CD14-positive monocyte (primary cell): ENCODE data around the gene MRTFB. TPM values are rescaled to one million over a fixed set of nuclear protein-coding genes. Genes with fewer than 3 reads are reported as not detected.

Source experiments
- DNase-seq, 3 donors: peaks; one replicate each; pipeline ENCODE4 v3.0.0-alpha.2; 2011 to 2022
- H2AFZ ChIP-seq: 2 replicates; pipeline ENCODE4 v1.6.0; 2012; ENCODE audit warnings: mild to moderate bottlenecking, low read depth, low read length, inconsistent platforms; ENCODE audit not compliant: insufficient read depth, poor library complexity, severe bottlenecking
- H3K27ac ChIP-seq, 2 donors: 1 replicate in 1 of 2; 2 replicates in 1 of 2; pipeline ENCODE4 v1.5.1; 2012 to 2013; ENCODE audit warnings: low read length in 2 of 2, control low read depth in 1 of 2, inconsistent platforms in 1 of 2, low read depth in 1 of 2, mild to moderate bottlenecking in 1 of 2
- H3K27me3 ChIP-seq, 2 donors: one replicate each; pipeline versions ENCODE4 v1.6.0 to v1.6.1; 2011 to 2013; ENCODE audit warnings: low read length in 2 of 2; ENCODE audit not compliant: control insufficient read depth in 2 of 2, insufficient read depth in 2 of 2
- H3K36me3 ChIP-seq, 2 donors: replicated peaks in 1 of 2; 1 replicate in 1 of 2; 2 replicates in 1 of 2; pipeline versions ENCODE4 v1.5.1 to v1.6.1; 2012 to 2013; ENCODE audit warnings: low read length in 2 of 2, control low read depth in 1 of 2, inconsistent platforms in 1 of 2, mild to moderate bottlenecking in 1 of 2; ENCODE audit not compliant: insufficient read depth in 2 of 2, control insufficient read depth in 1 of 2
- H3K4me1 ChIP-seq, 2 donors: 1 replicate in 1 of 2; 2 replicates in 1 of 2; pipeline versions ENCODE4 v1.5.1 to v1.6.1; 2012 to 2013; ENCODE audit warnings: low read length in 2 of 2, control low read depth in 1 of 2, inconsistent platforms in 1 of 2, mild to moderate bottlenecking in 1 of 2, moderate library complexity in 1 of 2; ENCODE audit not compliant: insufficient read depth in 2 of 2, control insufficient read depth in 1 of 2
- H3K4me2 ChIP-seq: replicated peaks from 2 replicates; pipeline ENCODE3; 2012; ENCODE audit warnings: low read length, moderate library complexity, mild to moderate bottlenecking; ENCODE audit not compliant: poor library complexity, severe bottlenecking; ENCODE audit errors: extremely low read depth
- H3K4me3 ChIP-seq, 3 experiments: fragments of 200-600 bp in 1 of 3; sonication (generic) in 1 of 3; replicated peaks in 1 of 3; 1 replicate in 2 of 3; 2 replicates in 1 of 3; pipeline ENCODE4 v1.5.1; 2011 to 2013; ENCODE audit warnings: low read length in 3 of 3, mild to moderate bottlenecking in 3 of 3, control low read depth in 2 of 3, low read depth in 2 of 3, inconsistent platforms in 1 of 3, moderate library complexity in 1 of 3
- H3K79me2 ChIP-seq: 2 replicates; pipeline ENCODE4 v1.6.0; 2012; ENCODE audit warnings: mild to moderate bottlenecking, control low read depth, inconsistent platforms, low read length, moderate library complexity; ENCODE audit not compliant: insufficient read depth
- H3K9ac ChIP-seq: 2 replicates; pipeline ENCODE4 v1.6.0; 2017; ENCODE audit warnings: low read length, mild to moderate bottlenecking; ENCODE audit not compliant: insufficient read depth, poor library complexity, severe bottlenecking
- H3K9me3 ChIP-seq, 2 donors: replicated peaks in 1 of 2; 1 replicate in 1 of 2; 2 replicates in 1 of 2; pipeline versions ENCODE4 v1.5.1 to v1.6.1; 2012 to 2013; ENCODE audit warnings: low read length in 2 of 2, control low read depth in 1 of 2; ENCODE audit not compliant: control insufficient read depth in 1 of 2, insufficient read depth in 1 of 2
- H4K20me1 ChIP-seq: 2 replicates; pipeline ENCODE4 v1.6.0; 2012; ENCODE audit warnings: mild to moderate bottlenecking, low read length, control low read depth, moderate library complexity; ENCODE audit not compliant: insufficient read depth
- H3K27ac Mint-ChIP-seq, 7 donors: one replicate each; pipeline ENCODE4 v1.8.0; 2020; ENCODE audit warnings: mild to moderate bottlenecking in 7 of 7, mixed read lengths in 7 of 7, moderate library complexity in 6 of 7, inconsistent platforms in 2 of 7
- H3K27me3 Mint-ChIP-seq, 3 donors: one replicate each; pipeline ENCODE4 v1.8.0; 2021 to 2022; ENCODE audit warnings: low read depth in 3 of 3, mild to moderate bottlenecking in 3 of 3, mixed read lengths in 3 of 3, moderate library complexity in 3 of 3, inconsistent platforms in 1 of 3
- H3K36me3 Mint-ChIP-seq, 2 donors: one replicate each; pipeline ENCODE4 v1.8.0; 2020; ENCODE audit warnings: mixed read lengths in 2 of 2, inconsistent platforms in 1 of 2, mild to moderate bottlenecking in 1 of 2
- H3K4me1 Mint-ChIP-seq: one replicate; pipeline ENCODE4 v1.8.0; 2020; ENCODE audit warnings: mild to moderate bottlenecking, mixed read lengths
- H3K4me3 Mint-ChIP-seq, 2 donors: one replicate each; pipeline ENCODE4 v1.8.0; 2020; ENCODE audit warnings: mild to moderate bottlenecking in 2 of 2, mixed read lengths in 2 of 2, moderate library complexity in 1 of 2
- H3K9me3 Mint-ChIP-seq, 7 donors: one replicate each; pipeline ENCODE4 v1.8.0; 2020 to 2022; ENCODE audit warnings: mixed read lengths in 7 of 7, mild to moderate bottlenecking in 6 of 7, moderate library complexity in 6 of 7, inconsistent platforms in 2 of 7
- CTCF ChIP-seq: fragments of 200-600 bp; IDR thresholded peaks from one replicate; pipeline ENCODE4 v1.8.0; 2022; ENCODE audit warnings: antibody characterized with exemption, mild to moderate bottlenecking
- WGBS: methylation state at CpG from one replicate; pipeline ENCODE4 v1.1.5; 2013; ENCODE audit warnings: missing lambda C conversion rate; ENCODE audit not compliant: insufficient coverage; 5-methylcytosine and 5-hydroxymethylcytosine counted together
- intact Hi-C, 2 donors: fragments of 100-400 bp; cut with micrococcal nuclease; formaldehyde crosslinking; loops; one replicate each; pipeline versions ENCODE4 v1.15.0 to v1.15.1; 2023
- polyA plus RNA-seq, 3 donors: library from polyadenylated mRNA; depleted of rRNA in 1 of 3; unstranded in 2 of 3; stranded (reverse) in 1 of 3; fragments of 300-500 nt in 2 of 3; fragments of >200 nt in 1 of 3; fragmentation: Illumina TruSeq in 2 of 3; gene quantifications; 1 replicate in 2 of 3; 2 replicates in 1 of 3; pipeline ENCODE4 v1.2.3, GENCODE V29; 2012 to 2021

MRTFB gene
- polyA plus RNA-seq, 3 donors, result 0.69 to 1.4 (median 0.87) TPM

GRCh38 chr16:14092561-14092960, 21.4 kb downstream of the MRTFB start:
- no peak overlapping the region for H3K4me3 Mint-ChIP-seq
- no peak overlapping the region for H3K4me3 ChIP-seq
- no peaks in the 10 kb centered on the region for H3K27me3 ChIP-seq
- H3K9ac ChIP-seq, result no peak overlapping the region
- H4K20me1 ChIP-seq, result no peaks in the 10 kb centered on the region
- no peak for TF ChIP-seq CTCF
- H3K27ac Mint-ChIP-seq, result no peak overlapping the region
- no peaks in the 10 kb centered on the region for H3K27me3 Mint-ChIP-seq
- no peak for DNase-seq
- H3K9me3 Mint-ChIP-seq, result peaks cover 0 to 2% (median 0%) of the 10 kb centered on the region in 7 donors
- intact Hi-C loops, result no loop called here
- no peaks in the 10 kb centered on the region for H3K36me3 ChIP-seq
- H3K27ac ChIP-seq, result no peak overlapping the region
- no peaks in the 10 kb centered on the region for H3K79me2 ChIP-seq
- H3K9me3 ChIP-seq, result no peaks in the 10 kb centered on the region
- H3K36me3 Mint-ChIP-seq, result peaks cover 1 to 2% of the 10 kb centered on the region in 2 donors
- H2AFZ ChIP-seq, result no peak overlapping the region
- H3K4me1 ChIP-seq, result peaks cover 0 to 4% of the 10 kb centered on the region in 2 donors
- no peak overlapping the region for H3K4me2 ChIP-seq
- peaks cover 9% of the 10 kb centered on the region for H3K4me1 Mint-ChIP-seq

GRCh38 chr16:14095883-14096551, 24.9 kb downstream of the MRTFB start:
- intact Hi-C loops, result no loop called here
- Histone ChIP-seq H3K27ac (no peak overlapping the region), H3K9ac (no peak overlapping the region), H3K79me2 (no peaks in the 10 kb centered on the region), H2AFZ (no peak overlapping the region), H4K20me1 (no peaks in the 10 kb centered on the region), H3K4me3 (no peak overlapping the region), H3K4me1 (no peaks in the 10 kb centered on the region), H3K27me3 (no peaks in the 10 kb centered on the region), H3K9me3 (no peaks in the 10 kb centered on the region), H3K36me3 (no peaks in the 10 kb centered on the region), H3K4me2 (no peak overlapping the region)
- no peak for DNase-seq
- no peak overlapping the region for H3K27ac Mint-ChIP-seq
- WGBS, result 100% methylated on average over 4 of the region's 9 CpGs
- H3K27me3 Mint-ChIP-seq, result no peaks in the 10 kb centered on the region
- no peak for TF ChIP-seq CTCF
- H3K4me3 Mint-ChIP-seq, result no peak overlapping the region
- H3K36me3 Mint-ChIP-seq, result no peaks in the 10 kb centered on the region
- peaks cover 0 to 5% (median 2%) of the 10 kb centered on the region in 7 donors for H3K9me3 Mint-ChIP-seq
- no peaks in the 10 kb centered on the region for H3K4me1 Mint-ChIP-seq
